Measurements from ENCODE around the gene DAPL1. TPM values are rescaled to one million over a fixed set of nuclear protein-coding genes. Genes with fewer than 3 reads are reported as not detected.

Gene DAPL1
- total RNA-seq, 3 donors from 2014 or later, result not detected

DNA sequence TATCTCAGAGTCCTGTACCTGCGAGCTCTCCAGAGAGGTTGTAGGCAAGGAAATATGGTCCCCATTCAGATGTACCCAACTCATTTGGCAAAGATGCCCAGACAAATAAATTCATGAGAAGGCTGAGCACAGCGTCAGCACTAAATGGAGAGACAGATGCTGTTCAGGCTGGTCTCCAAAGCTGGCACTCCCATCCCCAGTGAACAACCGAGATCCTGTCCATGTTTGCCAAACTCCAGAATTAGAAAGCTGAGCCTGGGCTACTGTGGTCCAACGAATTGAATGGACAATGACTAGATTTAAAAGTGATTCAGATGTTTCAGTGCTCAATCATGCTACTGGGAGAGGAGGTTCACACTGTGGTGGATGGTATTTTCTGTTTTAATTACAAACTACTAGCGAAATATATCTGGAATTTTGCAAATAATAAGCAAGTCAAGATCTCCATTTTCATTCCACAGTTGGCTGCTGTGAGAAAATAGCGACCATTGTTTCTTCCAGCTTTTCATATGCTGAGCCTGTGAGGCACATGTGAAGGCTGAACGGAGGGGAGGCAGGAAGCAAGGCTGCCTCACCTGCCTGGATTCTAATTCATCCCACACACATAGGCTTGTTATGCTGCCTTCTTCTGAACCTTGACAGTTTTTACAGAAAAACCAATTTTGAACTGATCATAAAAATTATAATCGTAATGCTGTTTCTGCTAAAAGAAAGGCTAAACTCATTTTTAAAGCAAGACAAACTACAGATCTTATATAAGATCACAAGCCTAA lies 22.6 kb upstream of the DAPL1 start:
- Histone ChIP-seq H3K4me3 (no peak overlapping the region), H3K9me3 (no peaks in the 10 kb centered on the region), H3K27ac (no peak overlapping the region), H3K27me3 (no peaks in the 10 kb centered on the region), H3K36me3 (no peaks in the 10 kb centered on the region), H3K4me1 (no peaks in the 10 kb centered on the region)
- no peak for DNase-seq (ENCODE audit: low spot score in 2 of 2)
- no peak for TF ChIP-seq POLR2AphosphoS5 (IDR thresholded peaks at IDR 0.05)
- TF ChIP-seq, protein P1, sequence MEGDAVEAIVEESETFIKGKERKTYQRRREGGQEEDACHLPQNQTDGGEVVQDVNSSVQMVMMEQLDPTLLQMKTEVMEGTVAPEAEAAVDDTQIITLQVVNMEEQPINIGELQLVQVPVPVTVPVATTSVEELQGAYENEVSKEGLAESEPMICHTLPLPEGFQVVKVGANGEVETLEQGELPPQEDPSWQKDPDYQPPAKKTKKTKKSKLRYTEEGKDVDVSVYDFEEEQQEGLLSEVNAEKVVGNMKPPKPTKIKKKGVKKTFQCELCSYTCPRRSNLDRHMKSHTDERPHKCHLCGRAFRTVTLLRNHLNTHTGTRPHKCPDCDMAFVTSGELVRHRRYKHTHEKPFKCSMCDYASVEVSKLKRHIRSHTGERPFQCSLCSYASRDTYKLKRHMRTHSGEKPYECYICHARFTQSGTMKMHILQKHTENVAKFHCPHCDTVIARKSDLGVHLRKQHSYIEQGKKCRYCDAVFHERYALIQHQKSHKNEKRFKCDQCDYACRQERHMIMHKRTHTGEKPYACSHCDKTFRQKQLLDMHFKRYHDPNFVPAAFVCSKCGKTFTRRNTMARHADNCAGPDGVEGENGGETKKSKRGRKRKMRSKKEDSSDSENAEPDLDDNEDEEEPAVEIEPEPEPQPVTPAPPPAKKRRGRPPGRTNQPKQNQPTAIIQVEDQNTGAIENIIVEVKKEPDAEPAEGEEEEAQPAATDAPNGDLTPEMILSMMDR (IDR thresholded peaks at IDR 0.05), result no peak
- TF ChIP-seq POLR2A (IDR thresholded peaks at IDR 0.05), result no peak
- intact Hi-C loops (cut with DNase I; ENCODE audit: low total_unique reads), result no loop called here

DNA sequence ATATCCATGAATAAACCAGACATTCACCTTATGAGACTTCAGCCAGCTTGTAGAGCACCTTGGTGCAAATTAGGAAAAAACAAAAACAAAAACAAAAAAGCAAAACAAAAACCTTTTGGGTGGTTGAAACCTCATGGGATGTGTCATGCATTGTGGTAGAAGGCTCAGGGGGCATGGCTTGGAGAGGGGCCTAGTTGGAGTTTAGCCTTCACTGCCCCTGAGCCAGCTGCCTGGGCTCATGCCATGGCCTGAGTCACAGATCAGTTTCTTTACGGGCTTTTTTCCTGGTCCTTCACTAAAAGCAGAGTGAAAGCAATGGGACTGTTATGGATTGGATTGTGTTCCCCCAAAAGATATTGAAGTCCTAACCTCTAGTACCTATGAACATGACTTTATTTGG lies 22.0 kb upstream of the DAPL1 start:
- DNase-seq (ENCODE audit: low spot score in 2 of 2), result no peak
- H3K4me1 ChIP-seq, result no peaks in the 10 kb centered on the region

DNA sequence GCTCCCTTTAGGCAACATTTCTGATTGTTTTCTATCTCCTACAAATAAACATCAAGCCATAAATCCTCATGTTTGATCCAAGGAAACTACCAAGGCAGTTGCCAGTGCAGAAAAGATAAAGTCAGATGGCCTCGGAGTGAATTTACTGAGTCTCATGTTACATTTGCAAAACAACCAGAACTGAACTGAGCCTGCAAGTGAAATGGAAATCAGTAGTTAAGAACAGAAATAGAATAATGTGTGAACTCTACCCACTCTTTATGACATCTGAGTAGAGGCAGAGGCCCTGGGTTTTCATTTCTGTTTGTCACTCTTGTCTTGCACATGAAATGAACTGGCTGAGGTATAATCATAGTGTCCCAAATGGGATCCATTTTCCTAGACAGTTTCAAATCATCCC lies 20.4 kb upstream of the DAPL1 start:
- Histone ChIP-seq H3K36me3 (no peaks in the 10 kb centered on the region), H3K4me3 (no peak overlapping the region), H3K27ac (no peak overlapping the region), H3K27me3 (no peaks in the 10 kb centered on the region), H3K4me1 (no peaks in the 10 kb centered on the region), H3K9me3 (no peaks in the 10 kb centered on the region)
- TF ChIP-seq POLR2A (IDR thresholded peaks at IDR 0.05) (no peak), POLR2AphosphoS5 (IDR thresholded peaks at IDR 0.05) (no peak)
- TF ChIP-seq, protein P1 (IDR thresholded peaks at IDR 0.05), result no peak
- no peak for DNase-seq (ENCODE audit: low spot score in 2 of 2)
- intact Hi-C loops (cut with DNase I; ENCODE audit: low total_unique reads), result no loop called here

More for the DNA sequence above, 22.0 kb upstream of the DAPL1 start:
- intact Hi-C loops (cut with DNase I; ENCODE audit: low total_unique reads), result no loop called here
- no peak overlapping the region for H3K27ac ChIP-seq
- no peaks in the 10 kb centered on the region for H3K27me3 ChIP-seq
- H3K4me3 ChIP-seq, result no peak overlapping the region
- TF ChIP-seq POLR2AphosphoS5 (IDR thresholded peaks at IDR 0.05), result no peak
- no peak for TF ChIP-seq POLR2A (IDR thresholded peaks at IDR 0.05)
- TF ChIP-seq, protein P1 (IDR thresholded peaks at IDR 0.05), result no peak
- H3K9me3 ChIP-seq, result no peaks in the 10 kb centered on the region
- H3K36me3 ChIP-seq, result no peaks in the 10 kb centered on the region

DNA sequence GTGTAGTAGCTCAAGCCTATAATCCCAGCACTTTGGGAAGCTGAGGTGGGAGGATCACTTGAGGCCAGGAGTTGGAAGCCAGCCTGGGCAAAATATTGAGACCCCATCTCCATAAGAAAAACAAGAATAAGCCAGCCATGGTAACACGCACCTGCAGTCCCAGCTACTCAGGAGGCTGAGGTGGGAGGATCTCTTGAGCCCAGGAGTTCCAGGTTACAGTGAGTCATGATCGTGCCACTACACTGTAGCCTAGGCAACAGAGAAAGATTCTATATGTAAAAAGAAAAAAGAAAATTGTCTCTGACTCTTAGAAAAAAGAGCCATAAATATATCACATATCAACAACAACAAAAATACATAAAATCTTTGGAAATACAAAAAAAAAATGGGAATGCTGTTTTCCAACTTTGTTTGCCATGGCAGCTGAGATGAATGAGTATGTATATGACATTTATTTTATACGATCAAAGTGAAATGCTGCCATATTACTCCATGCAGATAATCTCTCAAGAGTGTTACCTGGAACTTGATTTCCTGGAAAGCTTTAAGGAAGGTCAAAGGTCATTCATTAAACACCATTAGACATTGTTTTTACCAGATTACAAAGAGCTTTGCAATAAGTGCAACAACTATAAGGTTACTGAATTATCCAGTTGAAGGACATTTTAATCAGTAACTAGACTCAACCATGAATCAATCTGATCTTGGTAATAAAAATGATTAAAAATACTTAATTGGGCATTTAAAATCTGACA lies 19.7 kb upstream of the DAPL1 start:
- H3K36me3 ChIP-seq, result no peaks in the 10 kb centered on the region
- no peaks in the 10 kb centered on the region for H3K27me3 ChIP-seq
- intact Hi-C loops (cut with DNase I; ENCODE audit: low total_unique reads), result no loop called here
- DNase-seq (ENCODE audit: low spot score in 2 of 2), result no peak
- H3K4me1 ChIP-seq, result no peaks in the 10 kb centered on the region
- TF ChIP-seq, protein P1 (IDR thresholded peaks at IDR 0.05), result no peak
- TF ChIP-seq POLR2A (IDR thresholded peaks at IDR 0.05), result no peak
- TF ChIP-seq POLR2AphosphoS5 (IDR thresholded peaks at IDR 0.05), result no peak
- no peaks in the 10 kb centered on the region for H3K9me3 ChIP-seq
- H3K4me3 ChIP-seq, result no peak overlapping the region
- no peak overlapping the region for H3K27ac ChIP-seq

- Histone ChIP-seq H3K27me3 (no peaks in the 10 kb centered on the region), H3K27ac (no peak overlapping the region), H3K36me3 (no peaks in the 10 kb centered on the region), H3K4me1 (no peaks in the 10 kb centered on the region), H3K9me3 (no peaks in the 10 kb centered on the region), H3K4me3 (no peak overlapping the region)
- TF ChIP-seq POLR2A (IDR thresholded peaks at IDR 0.05) (no peak), POLR2AphosphoS5 (IDR thresholded peaks at IDR 0.05) (no peak)
- TF ChIP-seq, protein P1 (IDR thresholded peaks at IDR 0.05), result no peak
- intact Hi-C loops (cut with DNase I; ENCODE audit: low total_unique reads), result no loop called here
- DNase-seq (ENCODE audit: low spot score in 2 of 2), result no peak
Measured at GRCh38 chr2:158776231-158776630, 18.9 kb upstream of the DAPL1 start.

Data from breast epithelium (tissue), 4 donors.